NT2/D1 (cell line): ENCODE data around the gene IYD.

Experiments used
- SUZ12 ChIP-seq: IDR thresholded peaks from 2 replicates; pipeline ENCODE4 v1.6.1; 2011; ENCODE audit not compliant: insufficient read length, insufficient read depth; ENCODE audit errors: extremely low read depth
- YY1 ChIP-seq: IDR thresholded peaks from 2 replicates; pipeline ENCODE4 v1.6.1; 2011; ENCODE audit not compliant: insufficient read length, insufficient read depth

DNA sequence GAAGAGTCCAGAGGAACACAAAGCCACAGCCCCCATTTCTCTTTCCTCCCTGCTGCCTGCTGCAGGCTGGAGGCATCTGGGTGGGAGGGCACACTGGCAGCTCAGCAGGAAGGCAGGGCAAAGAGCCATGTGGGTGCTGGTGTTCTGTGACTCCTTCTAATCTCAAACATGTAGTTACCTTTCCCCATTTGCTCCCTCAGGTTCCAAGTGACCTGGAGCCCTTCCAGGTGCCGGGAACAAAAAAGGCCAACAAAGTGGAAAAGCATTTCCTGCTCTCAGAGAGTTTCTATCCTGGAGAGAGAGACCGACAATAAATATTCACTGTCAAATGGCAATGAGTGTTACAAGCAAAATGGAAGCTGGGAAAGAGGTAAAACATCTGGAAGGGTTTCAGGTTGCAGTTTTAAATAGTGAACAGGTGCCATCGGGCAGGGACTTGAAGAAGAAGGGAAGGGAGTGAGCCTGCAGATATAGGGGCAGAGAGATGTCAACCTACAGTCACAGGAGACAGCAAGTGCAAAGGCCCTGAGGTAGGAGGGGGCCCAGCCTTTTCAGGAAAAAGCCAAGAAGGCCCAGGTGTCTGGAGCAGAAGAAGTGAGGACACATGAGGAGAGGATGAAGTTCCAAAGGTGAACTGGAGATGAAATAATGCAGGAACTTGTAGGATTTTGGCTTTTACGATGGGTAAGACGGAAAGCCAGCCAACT is 43.6 kb upstream of the IYD start:
- TF ChIP-seq SUZ12 (no peak), YY1 (no peak)
